HCT116 (cell line): ENCODE data around the gene PLSCR4. TPM values are rescaled to one million over a fixed set of nuclear protein-coding genes. Genes with fewer than 3 reads are reported as not detected.

ENCODE experiments used
- ATAC-seq: fragments of 200-7000 bp; cut with Tn5 transposase; 2 replicates; pipeline ENCODE4 v1.9.1; 2020; ENCODE audit warnings: mild to moderate bottlenecking, moderate library complexity
- BruUV-seq: library from RNA; stranded (reverse); fragments of 400-500 nt; replicated peaks from 2 replicates; lab custom pipeline; 2021; lab: Mats Ljungman, UMichigan
- CTCF ChIA-PET: fragments of 300-600 bp; sonication (Branson Sonifier 250); formaldehyde crosslinking; loops from one replicate; lab custom pipeline; 2021; ENCODE audit warnings: antibody characterized with exemption; lab: Charles Lee
- POLR2A ChIA-PET: fragments of 300-600, 350-600 bp; sonication (Branson Sonifier 250); formaldehyde crosslinking; loops from one replicate; lab custom pipeline; 2021; ENCODE audit warnings: antibody characterized with exemption; lab: Charles Lee
- RAD21 ChIA-PET, 2 experiments: fragments of 300-600 bp; sonication (Branson Sonifier 250); formaldehyde crosslinking; loops; one replicate each; lab custom pipeline; 2023; ENCODE audit warnings: low total read pairs in 2 of 2; ENCODE audit not compliant: uncharacterized antibody in 2 of 2, unreplicated experiment in 2 of 2, low non-redundant PET in 1 of 2; lab: Charles Lee
- DNase-seq: peaks from one replicate; pipeline ENCODE4 v3.0.0-alpha.2; 2010; ENCODE audit warnings: low read depth, low spot score
- H2AFZ ChIP-seq: fragments of 200-600 bp; shearing (Covaris generic), sonication (generic); 2 replicates; pipeline ENCODE4 v1.6.1; 2017; ENCODE audit warnings: low read depth, mixed run types, mixed read lengths, antibody characterized with exemption, low read length; ENCODE audit not compliant: poor library complexity, severe bottlenecking
- H3K27ac ChIP-seq: 2 replicates; pipeline ENCODE4 v1.5.1; 2012; ENCODE audit warnings: low read depth, low read length
- H3K27me3 ChIP-seq: fragments of 200-600 bp; sonication (generic); 2 replicates; pipeline ENCODE4 v1.6.1; 2016; ENCODE audit warnings: mixed run types, low read length, mixed read lengths; ENCODE audit not compliant: insufficient read depth
- H3K36me3 ChIP-seq, 2 experiments: fragments of 200-500 bp in 1 of 2; fragments of 200-600 bp in 1 of 2; sonication (Bioruptor generic) in 1 of 2; sonication (generic) in 1 of 2; 2 replicates each; pipeline versions ENCODE4 v1.5.1 to v1.6.1; 2014 to 2016; ENCODE audit warnings: low read length in 2 of 2, inconsistent platforms in 1 of 2, mixed read lengths in 1 of 2, mixed run types in 1 of 2; ENCODE audit not compliant: insufficient read depth in 2 of 2, control insufficient read depth in 1 of 2
- H3K4me1 ChIP-seq, 2 experiments: fragments of 200-600 bp in 1 of 2; sonication (generic) in 1 of 2; 2 replicates each; pipeline versions ENCODE4 v1.5.1 to v1.6.1; 2012 to 2017; ENCODE audit warnings: low read length in 2 of 2, inconsistent platforms in 1 of 2, mild to moderate bottlenecking in 1 of 2, mixed read lengths in 1 of 2, mixed run types in 1 of 2, moderate library complexity in 1 of 2; ENCODE audit not compliant: insufficient read depth in 2 of 2, control insufficient read depth in 1 of 2
- H3K4me2 ChIP-seq: fragments of 200-600 bp; sonication (generic); 2 replicates; pipeline ENCODE4 v1.6.1; 2017; ENCODE audit warnings: mixed run types, low read length, mixed read lengths
- H3K4me3 ChIP-seq, 2 experiments: fragments of 200-600 bp in 1 of 2; sonication (generic) in 1 of 2; replicated peaks in 1 of 2; 2 replicates each; pipeline ENCODE4 v1.5.1; 2011 to 2016; ENCODE audit warnings: low read length in 2 of 2, control low read depth in 1 of 2, low read depth in 1 of 2, mild to moderate bottlenecking in 1 of 2, mixed read lengths in 1 of 2, mixed run types in 1 of 2
- H3K79me2 ChIP-seq: fragments of 200-600 bp; sonication (generic); 2 replicates; pipeline ENCODE4 v1.6.1; 2017; ENCODE audit warnings: mild to moderate bottlenecking, mixed run types, low read length, moderate library complexity, mixed read lengths; ENCODE audit not compliant: insufficient read depth
- H3K9ac ChIP-seq: fragments of 200-600 bp; sonication (generic); 2 replicates; pipeline ENCODE4 v1.6.1; 2016; ENCODE audit warnings: low read length, mixed read lengths
- H3K9me2 ChIP-seq: fragments of 200-600 bp; sonication (generic), shearing (Covaris generic); 2 replicates; pipeline ENCODE4 v1.6.1; 2017; ENCODE audit warnings: mixed run types, mild to moderate bottlenecking, moderate library complexity; ENCODE audit not compliant: insufficient read depth
- H3K9me3 ChIP-seq, 2 experiments: fragments of 200-500 bp in 1 of 2; fragments of 200-600 bp in 1 of 2; sonication (Bioruptor generic) in 1 of 2; sonication (generic) in 1 of 2; 2 replicates each; pipeline ENCODE4 v1.6.1; 2014 to 2017; ENCODE audit warnings: low read length in 2 of 2, mixed read lengths in 2 of 2, inconsistent platforms in 1 of 2, low read depth in 1 of 2, mild to moderate bottlenecking in 1 of 2, mixed run types in 1 of 2, moderate library complexity in 1 of 2; ENCODE audit not compliant: control insufficient read depth in 1 of 2, insufficient read depth in 1 of 2
- H4K20me1 ChIP-seq: fragments of 200-600 bp; sonication (generic), shearing (Covaris generic); 2 replicates; pipeline ENCODE4 v1.6.1; 2017; ENCODE audit warnings: mixed run types, mild to moderate bottlenecking, moderate library complexity; ENCODE audit not compliant: insufficient read depth
- ATF3 ChIP-seq: IDR thresholded peaks from 2 replicates; pipeline ENCODE4 v1.6.1; 2012
- CEBPB ChIP-seq: IDR thresholded peaks from 2 replicates; pipeline ENCODE4 v1.6.1; 2012; ENCODE audit warnings: low read depth
- CTCF ChIP-seq, 3 experiments: fragments of 200-600 bp in 1 of 3; sonication (generic) in 1 of 3; IDR thresholded peaks in 2 of 3; conservative IDR thresholded peaks in 1 of 3; 2 replicates each; pipeline ENCODE4 v1.5.1; 2012 to 2017; ENCODE audit warnings: low read depth in 2 of 3, low read length in 2 of 3, antibody characterized with exemption in 1 of 3, borderline replicate concordance in 1 of 3, control low read depth in 1 of 3, mild to moderate bottlenecking in 1 of 3, mixed read lengths in 1 of 3, mixed run types in 1 of 3, moderate library complexity in 1 of 3; ENCODE audit not compliant: insufficient read depth in 1 of 3
- EGR1 ChIP-seq: IDR thresholded peaks from 2 replicates; pipeline ENCODE4 v1.6.1; 2012; ENCODE audit warnings: low read depth
- ELF1 ChIP-seq: IDR thresholded peaks from 2 replicates; pipeline ENCODE4 v1.6.1; 2012; ENCODE audit warnings: low read depth, borderline replicate concordance
- EZH2 ChIP-seq: fragments of 200-600 bp; sonication (generic); IDR thresholded peaks from 2 replicates; pipeline ENCODE4 v1.6.1; 2017; ENCODE audit warnings: antibody characterized with exemption, mixed run types
- EZH2phosphoT487 ChIP-seq: fragments of 200-600 bp; IDR thresholded peaks from 2 replicates; pipeline ENCODE4 v1.6.1; 2018; ENCODE audit warnings: antibody characterized with exemption, borderline replicate concordance
- JUND ChIP-seq: IDR thresholded peaks from 2 replicates; pipeline ENCODE4 v1.6.1; 2012
- MAX ChIP-seq: IDR thresholded peaks from 2 replicates; pipeline ENCODE4 v1.6.1; 2012
- POLR2AphosphoS5 ChIP-seq: IDR thresholded peaks from 2 replicates; pipeline ENCODE4 v1.6.1; 2011; ENCODE audit warnings: mild to moderate bottlenecking, low read depth, low read length, moderate library complexity
- RAD21 ChIP-seq: IDR thresholded peaks from 2 replicates; pipeline ENCODE4 v1.6.1; 2012; ENCODE audit warnings: low read depth, mild to moderate bottlenecking
- SIN3A ChIP-seq: IDR thresholded peaks from 2 replicates; pipeline ENCODE4 v1.6.1; 2012; ENCODE audit warnings: low read depth
- SP1 ChIP-seq: IDR thresholded peaks from 2 replicates; pipeline ENCODE4 v1.6.1; 2012; ENCODE audit warnings: low read depth
- SRF ChIP-seq: IDR thresholded peaks from 2 replicates; pipeline ENCODE4 v1.6.1; 2012; ENCODE audit warnings: low read depth
- TCF7L2 ChIP-seq: IDR thresholded peaks from 2 replicates; pipeline ENCODE4 v1.7.0; 2011; ENCODE audit warnings: borderline replicate concordance, inconsistent platforms; ENCODE audit not compliant: insufficient read depth, insufficient read length; ENCODE audit errors: extremely low read depth
- ZNF274 ChIP-seq: fragments of 200-500 bp; sonication (Bioruptor generic); IDR thresholded peaks from 2 replicates; pipeline ENCODE4 v1.6.1; 2014; ENCODE audit warnings: mild to moderate bottlenecking, low read depth, low read length, inconsistent platforms
- intact Hi-C: fragments of 100-400 bp; cut with micrococcal nuclease; formaldehyde crosslinking; loops from 2 replicates; pipeline ENCODE4 v1.10.0; 2022
- total RNA-seq: library from RNA; stranded (reverse); gene quantifications from one replicate; pipeline ENCODE4 v1.2.1, GENCODE V29; 2021; ENCODE audit not compliant: unreplicated experiment

PLSCR4 gene
- total RNA-seq, 1 experiment from 2014 or later = 4.1 TPM

GRCh38 chr3:146163584-146163983, 87.3 kb downstream of the PLSCR4 start:
- Histone ChIP-seq H3K9ac (no peak overlapping the region), H2AFZ (no peak overlapping the region), H3K36me3 (no peaks in the 10 kb centered on the region), H3K9me3 (no peaks in the 10 kb centered on the region), H3K4me3 (no peak overlapping the region), H4K20me1 (no peaks in the 10 kb centered on the region), H3K4me1 (peaks cover 9 to 20% of the 10 kb centered on the region in 2 experiments; a peak in 3 of 4 replicates), H3K27ac (no peak overlapping the region), H3K4me2 (no peak overlapping the region), H3K27me3 (no peaks in the 10 kb centered on the region), H3K9me2 (no peaks in the 10 kb centered on the region), H3K79me2 (no peaks in the 10 kb centered on the region)
- intact Hi-C loops = no loop called here
- TF ChIP-seq ELF1 = no peak
- TF ChIP-seq CEBPB = peak; percentile 72
- no peak for TF ChIP-seq ATF3
- no peak for TF ChIP-seq MAX
- no peak for TF ChIP-seq RAD21
- TF ChIP-seq SIN3A = no peak
- no peak for TF ChIP-seq SP1
- no peak for TF ChIP-seq EGR1
- ChIA-PET RAD21 (no interaction called here), CTCF (no interaction called here), POLR2A (interaction anchor here (0.7 kb wide), 1 partner anchor 672 kb away, joined by 3 read pairs; no protein-coding TSS in a partner anchor)
- BruUV-seq = no TSS peak
- DNase-seq = no peak
- ATAC-seq = no peak

- Histone ChIP-seq H3K9ac (no peak overlapping the region), H3K36me3 (no peaks in the 10 kb centered on the region), H3K79me2 (no peaks in the 10 kb centered on the region), H4K20me1 (no peaks in the 10 kb centered on the region), H3K27ac (no peak overlapping the region), H3K9me3 (no peaks in the 10 kb centered on the region), H3K4me2 (no peak overlapping the region), H2AFZ (no peak overlapping the region), H3K4me3 (no peak overlapping the region), H3K4me1 (peaks cover 9 to 20% of the 10 kb centered on the region in 2 experiments; a peak in 3 of 4 replicates), H3K9me2 (no peaks in the 10 kb centered on the region), H3K27me3 (no peaks in the 10 kb centered on the region)
- ChIA-PET RAD21 (no interaction called here), POLR2A (no interaction called here), CTCF (no interaction called here)
- intact Hi-C loops = no loop called here
- BruUV-seq = no TSS peak
- ATAC-seq (no peak), DNase-seq (no peak)
- TF ChIP-seq ATF3 (no peak), TCF7L2 (no peak), POLR2AphosphoS5 (no peak), SRF (no peak), CEBPB (no peak), RAD21 (no peak), EGR1 (no peak), JUND (no peak), EZH2 (no peak), MAX (no peak), EZH2phosphoT487 (no peak), ZNF274 (no peak), CTCF (IDR thresholded peaks at IDR 0.05 in 2 of 3, conservative IDR thresholded peaks at IDR 0.05 in 1 of 3; ENCODE audit: borderline replicate concordance in 1 of 3, insufficient read depth in 1 of 3, low read depth in 2 of 3, low read length in 2 of 3) (no peak)
These were observed 88.3 kb downstream of the PLSCR4 start for GRCh38 chr3:146162561-146162960.
